Measurements from ENCODE around the gene CTSA.

The CTSA gene

DNA sequence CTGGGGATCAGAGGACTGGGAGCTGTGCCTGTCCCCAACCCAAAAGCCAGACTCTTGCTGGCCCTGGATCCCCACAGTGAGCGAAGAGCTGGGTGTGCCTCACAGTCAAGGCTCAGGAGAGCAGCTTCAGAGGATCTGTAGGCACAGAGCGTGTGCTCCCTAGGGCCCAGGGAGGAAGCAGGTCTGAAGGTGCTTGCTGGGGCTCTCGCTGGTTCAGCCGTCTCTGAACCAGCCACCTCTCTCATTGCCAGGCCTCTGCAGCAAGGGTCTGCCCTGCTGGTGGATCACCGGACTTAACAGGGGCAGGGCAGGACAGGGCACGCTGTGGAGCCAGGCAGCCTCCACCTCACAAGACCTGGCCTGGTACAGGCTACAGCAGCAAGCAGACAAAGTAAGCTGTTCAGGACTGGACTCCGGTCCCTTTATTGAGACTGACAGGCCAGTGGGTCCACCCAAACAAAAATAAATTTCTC is 57.2 kb downstream of the CTSA start:
- DNase-seq (ENCODE audit: low read depth): no peak
- TF ChIP-seq, protein P1, sequence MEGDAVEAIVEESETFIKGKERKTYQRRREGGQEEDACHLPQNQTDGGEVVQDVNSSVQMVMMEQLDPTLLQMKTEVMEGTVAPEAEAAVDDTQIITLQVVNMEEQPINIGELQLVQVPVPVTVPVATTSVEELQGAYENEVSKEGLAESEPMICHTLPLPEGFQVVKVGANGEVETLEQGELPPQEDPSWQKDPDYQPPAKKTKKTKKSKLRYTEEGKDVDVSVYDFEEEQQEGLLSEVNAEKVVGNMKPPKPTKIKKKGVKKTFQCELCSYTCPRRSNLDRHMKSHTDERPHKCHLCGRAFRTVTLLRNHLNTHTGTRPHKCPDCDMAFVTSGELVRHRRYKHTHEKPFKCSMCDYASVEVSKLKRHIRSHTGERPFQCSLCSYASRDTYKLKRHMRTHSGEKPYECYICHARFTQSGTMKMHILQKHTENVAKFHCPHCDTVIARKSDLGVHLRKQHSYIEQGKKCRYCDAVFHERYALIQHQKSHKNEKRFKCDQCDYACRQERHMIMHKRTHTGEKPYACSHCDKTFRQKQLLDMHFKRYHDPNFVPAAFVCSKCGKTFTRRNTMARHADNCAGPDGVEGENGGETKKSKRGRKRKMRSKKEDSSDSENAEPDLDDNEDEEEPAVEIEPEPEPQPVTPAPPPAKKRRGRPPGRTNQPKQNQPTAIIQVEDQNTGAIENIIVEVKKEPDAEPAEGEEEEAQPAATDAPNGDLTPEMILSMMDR (IDR thresholded peaks at IDR 0.05; ENCODE audit: low read length, missing control alignments): no peak
- H3K4me3 ChIP-seq (replicated peaks; ENCODE audit: low read depth, low read length): no peak overlapping the region
